ENCODE data around the gene SMS.

The SMS gene

DNA sequence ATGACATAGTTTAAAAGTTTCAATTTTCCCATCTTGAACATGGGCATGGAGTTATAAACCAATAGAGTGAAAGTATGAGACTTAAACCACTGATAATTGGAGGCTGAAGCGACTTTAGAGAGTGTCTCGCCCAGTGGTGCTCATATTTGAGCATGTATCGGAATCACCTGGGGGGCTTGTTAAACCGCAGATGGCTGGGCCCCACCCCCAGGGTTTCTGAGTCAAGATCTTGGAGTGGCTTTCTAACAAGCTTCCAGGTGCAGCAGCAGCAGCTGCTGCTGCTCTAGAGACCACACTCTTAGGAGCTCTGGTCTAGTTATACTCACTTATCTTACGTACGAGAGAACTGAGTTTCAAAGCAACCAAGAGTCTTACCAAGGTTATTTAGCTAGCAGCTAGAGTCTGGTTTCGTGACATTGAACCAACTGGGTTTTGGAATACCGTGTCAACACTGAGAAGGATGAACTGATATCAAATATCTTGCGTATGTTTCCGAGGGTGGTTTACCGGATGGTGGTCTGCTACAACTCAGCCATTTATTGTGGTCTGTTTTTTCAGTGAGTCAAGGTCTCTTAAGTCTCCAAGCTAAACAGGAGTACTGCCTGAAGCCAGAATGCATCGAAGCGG is 97.5 kb downstream of the SMS start:
- DNase-seq (ENCODE audit: low read depth, low spot score) = no peak

DNA sequence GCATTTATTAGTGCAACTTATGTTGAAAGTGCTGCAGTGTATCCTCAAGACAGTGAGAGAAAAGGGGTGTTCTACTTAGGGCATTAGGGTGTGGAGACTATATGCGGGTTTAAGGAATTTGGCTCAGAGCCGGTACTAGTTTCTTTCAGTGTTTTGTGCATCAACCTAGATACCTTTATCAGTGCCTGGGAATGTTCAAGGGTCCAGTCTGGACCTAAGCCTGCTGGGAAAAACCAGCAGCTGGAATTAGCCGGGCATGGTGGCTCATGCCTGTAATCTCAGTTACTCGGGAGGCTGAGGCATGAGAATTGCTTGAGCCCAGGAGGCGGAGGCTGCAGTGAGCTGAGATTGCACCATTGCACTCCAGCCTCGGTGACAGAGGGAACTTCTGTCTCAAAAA is 99.0 kb downstream of the SMS start:
- no peak for DNase-seq (ENCODE audit: low read depth, low spot score)

DNA sequence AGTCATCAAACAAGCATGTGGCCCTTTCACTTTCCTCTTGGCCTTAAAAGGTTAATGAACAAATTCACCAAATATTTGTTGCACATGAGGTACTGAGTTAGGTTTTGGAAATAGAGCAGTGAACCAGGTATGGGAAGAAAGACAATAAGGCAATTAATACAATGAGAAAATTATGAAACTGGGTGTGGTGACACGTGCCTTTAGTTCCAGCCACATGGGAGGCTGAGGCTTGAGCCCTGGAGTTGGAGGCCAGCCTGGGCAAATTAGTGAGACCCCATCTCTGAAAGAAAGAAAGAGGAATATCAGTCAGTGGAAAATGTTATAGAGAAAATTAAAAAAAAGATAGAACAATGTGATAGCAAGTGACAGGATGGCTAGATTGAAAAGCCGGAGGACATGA is 99.7 kb downstream of the SMS start:
- DNase-seq (ENCODE audit: low read depth, low spot score) = no peak

DNA sequence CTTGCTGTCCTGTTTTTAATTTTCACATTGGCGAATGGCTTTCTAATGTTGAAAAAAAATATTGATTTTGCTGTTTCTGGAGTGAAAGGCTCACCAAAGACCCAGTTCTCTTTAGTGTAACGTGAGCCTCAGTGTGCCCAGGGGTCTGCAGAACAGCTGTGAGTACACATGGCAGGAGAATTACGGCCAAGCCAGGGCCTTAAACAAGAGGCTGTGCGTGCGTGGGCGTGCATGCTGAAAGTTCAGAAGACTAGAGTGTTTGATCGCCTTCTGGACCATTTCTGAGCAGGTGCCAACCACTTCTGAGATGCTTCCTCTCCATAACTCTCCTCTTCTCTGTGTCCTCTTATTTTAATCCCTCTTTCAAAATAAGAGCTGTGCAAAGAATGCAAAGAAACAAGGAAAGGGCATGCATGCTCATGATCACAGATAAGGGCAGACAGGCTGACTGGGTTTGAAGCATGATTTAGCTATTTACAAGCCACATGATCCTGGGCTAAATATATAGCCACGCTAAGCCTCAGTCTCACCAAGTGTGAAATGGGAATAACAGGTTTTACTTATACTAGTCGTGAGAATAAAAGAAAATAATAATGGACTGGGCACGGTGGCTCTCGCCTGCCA is 101.5 kb downstream of the SMS start:
- no peak for DNase-seq (ENCODE audit: low read depth, low spot score)

DNA sequence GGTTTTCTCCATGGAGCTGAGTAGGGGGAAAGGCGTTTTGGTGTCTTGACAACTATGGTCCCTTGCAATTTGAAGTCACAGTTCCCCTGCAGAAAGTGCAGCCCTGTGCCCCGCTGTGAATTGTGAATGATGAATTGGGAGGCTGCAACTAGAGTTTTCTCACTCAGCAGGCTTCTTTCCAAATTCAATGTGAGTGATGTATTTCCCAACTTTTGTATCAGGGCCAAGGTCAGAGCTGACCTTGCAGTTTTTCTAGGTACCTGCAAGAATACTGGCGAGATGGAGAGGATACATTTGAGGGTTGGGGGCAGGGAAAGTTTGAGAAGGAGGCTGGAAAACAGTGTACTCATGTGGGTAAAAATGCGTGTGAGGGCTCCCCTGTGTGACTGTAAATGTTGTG is 103.4 kb downstream of the SMS start:
- no peak for DNase-seq (ENCODE audit: low read depth, low spot score)
